H54 (cell line): ENCODE data around the gene WDFY2.

Experiments
- DNase-seq: peaks from one replicate; pipeline ENCODE4 v3.0.0; 2011; ENCODE audit warnings: low spot score, mixed read lengths; ENCODE audit not compliant: insufficient read length
- FAIRE-seq: peaks from 3 replicates; lab custom pipeline; 2011; peaks lifted over from hg19 to GRCh38; lab: Jason Lieb, UNC
- POLR2A ChIP-seq: IDR thresholded peaks from 2 replicates; pipeline ENCODE4 v1.6.1; 2011; ENCODE audit warnings: low read depth, mild to moderate bottlenecking, low read length

Gene WDFY2

DNA sequence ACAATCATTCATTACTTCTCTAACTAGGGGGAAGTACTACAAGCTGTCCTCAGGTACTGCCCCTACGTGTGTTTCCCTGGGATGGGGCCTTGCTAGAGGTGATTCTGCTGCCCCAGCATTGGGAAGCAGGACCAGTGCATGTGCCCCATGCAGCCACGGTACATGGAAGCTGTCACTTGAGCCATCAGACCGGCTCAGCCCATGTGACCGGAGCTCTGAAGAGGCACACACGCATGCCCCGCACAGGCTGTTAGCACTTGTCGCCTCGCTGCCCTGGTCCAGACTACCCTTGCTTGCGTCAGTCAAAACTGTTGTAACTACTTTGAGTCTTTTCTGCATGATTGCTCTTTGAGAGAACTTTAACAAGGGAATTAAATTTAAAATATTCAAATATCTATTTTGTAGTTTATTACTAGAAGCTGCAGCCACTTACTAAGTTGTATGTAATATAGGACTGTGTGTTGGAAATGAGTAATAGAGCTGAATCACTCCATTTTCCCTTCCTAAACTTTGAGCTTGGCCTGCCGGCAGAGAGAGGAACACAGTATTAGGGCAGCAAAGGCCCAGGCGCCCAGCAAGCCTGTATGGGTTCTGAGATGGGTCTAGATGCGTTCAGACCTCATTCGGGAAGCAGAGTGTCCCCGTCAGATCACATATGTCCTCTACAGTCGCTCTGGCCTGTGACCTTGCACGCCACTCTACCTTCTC is 177.5 kb downstream of the WDFY2 start:
- no peak for FAIRE-seq
- no peak for TF ChIP-seq POLR2A
- no peak for DNase-seq

DNA sequence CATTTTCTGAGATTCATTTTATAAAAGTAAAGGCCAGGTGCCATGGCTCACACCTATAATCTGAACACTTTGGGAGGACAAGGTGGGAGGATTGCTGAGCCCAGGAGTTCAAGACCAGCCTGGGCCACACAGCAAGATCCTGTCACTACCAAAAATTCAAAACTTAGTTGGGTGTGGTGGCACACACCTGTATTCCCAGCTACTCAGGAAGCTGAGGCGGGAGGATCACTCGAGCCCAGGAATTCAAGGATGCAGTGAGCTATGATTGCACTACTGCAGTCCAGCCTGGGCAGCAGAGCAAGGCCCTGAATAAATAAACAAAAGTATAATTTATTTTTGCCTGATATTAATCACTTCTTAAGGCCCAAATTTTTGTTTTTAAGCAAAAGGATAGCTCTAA is 179.2 kb downstream of the WDFY2 start:
- no peak for DNase-seq

DNA sequence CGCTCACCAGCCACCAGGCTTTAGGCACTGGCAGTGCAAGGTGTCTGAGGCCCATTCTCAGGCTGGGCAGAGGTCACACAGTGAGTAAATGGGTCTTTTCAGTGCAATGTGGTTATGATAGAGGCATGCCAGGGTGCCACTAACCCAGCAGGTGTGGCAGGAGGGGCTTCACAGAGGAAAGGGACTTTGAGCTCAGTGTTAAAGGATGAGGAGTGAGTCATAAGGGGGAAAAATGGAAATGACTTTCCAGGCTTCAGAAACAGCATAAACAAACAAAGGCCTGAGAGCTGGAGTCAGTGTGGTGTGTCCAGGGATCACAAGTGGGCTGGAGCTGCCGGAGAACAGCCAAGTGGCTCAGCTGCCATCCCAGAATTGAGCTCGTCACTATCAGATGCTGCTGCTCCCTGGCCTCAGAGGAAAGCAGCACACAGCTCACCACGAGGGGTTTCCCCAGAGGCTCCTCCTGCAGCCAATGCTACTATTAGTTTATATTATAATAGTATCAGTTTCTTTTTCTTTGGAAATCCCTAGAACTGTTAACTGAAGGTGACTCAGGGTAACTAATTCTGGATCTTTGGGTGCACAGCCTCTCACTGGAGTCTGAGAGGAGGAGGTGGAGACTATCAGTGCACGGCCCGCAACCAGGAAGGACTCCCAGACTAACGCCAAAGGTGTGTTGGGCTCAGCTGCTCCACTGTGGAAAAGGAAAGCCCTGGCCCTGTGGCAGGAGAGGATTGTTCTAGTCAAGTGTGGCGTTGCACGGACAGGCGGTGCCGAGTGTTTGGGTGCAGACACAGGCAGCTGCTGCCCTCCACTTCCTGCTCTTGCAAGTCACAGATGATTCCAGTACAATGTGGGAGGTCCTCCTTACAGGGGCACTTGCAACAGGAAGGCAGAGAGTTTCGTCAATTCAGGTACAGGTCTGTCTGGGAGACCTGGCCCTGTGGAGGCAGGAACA is 180.2 kb downstream of the WDFY2 start:
- FAIRE-seq, result no peak
- no peak for DNase-seq
- TF ChIP-seq POLR2A, result no peak

More for the DNA sequence above, 179.2 kb downstream of the WDFY2 start:
- TF ChIP-seq POLR2A, result no peak
- FAIRE-seq, result no peak

DNA sequence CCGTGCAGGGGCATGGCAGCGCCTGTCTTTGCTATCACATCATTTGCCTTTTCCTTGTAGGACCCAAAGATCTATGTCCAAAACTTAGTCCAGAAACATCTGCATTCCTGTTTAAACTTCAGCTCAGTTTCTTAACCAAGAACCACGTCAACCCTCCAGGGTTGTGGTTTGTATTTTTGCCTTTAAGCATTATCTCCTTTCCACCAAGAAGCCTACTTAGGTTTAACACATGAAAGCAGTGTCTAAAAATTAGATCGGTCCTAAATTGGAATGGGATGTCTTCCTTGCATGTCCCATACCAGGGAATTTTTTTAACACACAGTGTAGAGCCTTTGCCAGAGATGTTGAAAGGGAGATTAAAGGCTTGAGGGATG is 180.9 kb downstream of the WDFY2 start:
- TF ChIP-seq POLR2A, result no peak
- no peak for FAIRE-seq
- DNase-seq, result no peak

DNA sequence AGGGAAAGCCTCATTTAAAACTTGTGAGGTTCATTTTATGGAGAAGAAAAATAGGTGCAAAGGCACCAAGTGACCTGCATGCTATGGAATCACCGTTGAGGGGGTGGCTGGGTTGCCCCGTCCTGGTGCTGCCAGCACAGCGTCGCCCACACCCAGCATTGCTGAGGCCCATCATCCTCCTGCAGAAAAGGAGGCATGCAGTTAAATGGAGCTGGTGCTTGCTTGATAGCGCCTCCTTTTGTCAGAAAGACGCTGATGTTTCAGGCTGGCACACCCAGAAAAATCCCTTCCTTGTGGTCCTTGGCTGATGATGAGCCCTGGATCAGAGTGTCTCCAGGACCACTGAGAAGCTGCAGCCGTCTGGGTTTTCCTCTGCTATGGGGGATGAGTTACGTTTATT is 182.8 kb downstream of the WDFY2 start:
- TF ChIP-seq POLR2A, result no peak
- DNase-seq (no peak), FAIRE-seq (no peak)

DNA sequence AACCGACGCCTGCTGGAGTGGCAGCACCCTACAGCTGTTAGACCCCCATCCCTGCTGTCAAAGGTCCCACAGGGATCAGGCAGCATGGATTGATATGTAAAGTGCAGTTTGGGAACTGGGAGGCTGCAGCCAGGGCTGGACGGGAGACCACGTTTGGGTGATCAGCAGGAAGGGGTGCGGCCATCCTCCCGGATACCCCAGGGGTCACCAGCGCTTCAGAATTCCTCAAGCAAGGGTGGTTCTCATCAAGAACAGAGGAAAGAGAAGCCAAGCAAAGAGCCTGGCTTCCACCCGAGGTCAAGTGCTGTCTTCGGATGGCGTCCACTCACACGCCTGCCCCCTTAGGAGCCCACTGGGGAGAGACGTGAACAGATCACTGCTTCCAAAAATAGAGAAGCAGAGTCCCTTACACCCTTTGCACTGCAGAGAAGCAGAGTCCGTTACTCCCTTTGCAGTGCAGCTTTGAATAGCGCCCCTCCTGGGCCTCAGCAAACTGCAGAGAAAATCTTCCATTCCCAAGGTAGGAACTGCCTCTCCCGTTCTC is 184.2 kb downstream of the WDFY2 start:
- no peak for FAIRE-seq

DNA sequence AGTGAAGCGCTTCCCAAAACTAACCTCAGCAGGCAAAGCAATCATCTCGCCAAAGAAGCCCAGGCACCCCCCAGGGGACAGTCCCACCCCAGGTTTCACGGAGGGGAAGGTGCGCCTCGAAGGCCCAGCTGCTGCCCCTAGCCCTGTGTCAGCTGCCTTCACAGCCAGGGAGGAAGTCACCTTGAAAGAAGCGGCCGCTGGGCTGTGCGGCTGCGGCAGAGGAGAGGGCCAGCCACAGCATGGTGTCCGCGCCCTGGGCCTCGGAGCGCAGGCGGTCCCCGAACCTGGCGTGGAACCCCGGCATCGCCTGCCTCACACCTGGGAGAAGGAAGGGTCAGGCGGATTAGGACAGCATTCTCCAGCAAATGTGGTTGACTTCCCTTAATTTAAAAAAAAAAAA is 184.7 kb downstream of the WDFY2 start:
- no peak for DNase-seq
- TF ChIP-seq POLR2A, result no peak
- FAIRE-seq, result no peak

More for the DNA sequence above, 184.2 kb downstream of the WDFY2 start:
- no peak for TF ChIP-seq POLR2A
- no peak for DNase-seq

DNA sequence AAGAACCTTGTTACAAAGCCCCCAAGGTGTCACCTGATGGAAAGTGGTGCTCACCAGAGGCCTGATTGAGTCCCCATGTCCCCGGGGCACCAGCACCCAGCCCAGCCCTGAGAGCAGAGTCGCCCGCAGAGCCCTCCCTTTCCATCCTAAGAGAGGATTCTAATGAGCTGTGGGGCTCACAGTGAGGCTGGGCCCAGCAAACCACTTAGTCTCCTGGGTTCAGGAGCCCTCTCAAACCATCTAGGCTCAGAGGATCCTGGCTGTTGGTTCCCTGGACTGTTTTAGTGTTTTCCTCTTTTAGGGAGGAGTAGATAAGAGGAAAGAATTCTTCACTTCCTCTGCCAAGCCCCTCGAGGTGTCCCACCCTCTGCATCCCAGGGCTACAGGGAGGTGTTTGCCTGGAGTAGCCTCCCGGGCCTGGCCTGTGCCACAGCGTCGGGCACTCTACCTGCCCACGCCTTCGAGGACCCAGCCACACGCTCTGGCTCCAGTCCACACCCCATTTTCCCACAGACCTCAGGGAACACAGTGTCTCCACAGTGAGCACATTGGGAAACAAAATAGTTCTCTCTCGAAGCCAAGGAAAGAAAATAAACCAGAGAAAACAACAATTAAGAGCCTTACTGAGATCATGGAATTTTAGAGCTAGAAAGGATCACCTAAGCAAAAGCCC is 185.3 kb downstream of the WDFY2 start:
- TF ChIP-seq POLR2A, result no peak
- DNase-seq, result no peak
- no peak for FAIRE-seq

DNA sequence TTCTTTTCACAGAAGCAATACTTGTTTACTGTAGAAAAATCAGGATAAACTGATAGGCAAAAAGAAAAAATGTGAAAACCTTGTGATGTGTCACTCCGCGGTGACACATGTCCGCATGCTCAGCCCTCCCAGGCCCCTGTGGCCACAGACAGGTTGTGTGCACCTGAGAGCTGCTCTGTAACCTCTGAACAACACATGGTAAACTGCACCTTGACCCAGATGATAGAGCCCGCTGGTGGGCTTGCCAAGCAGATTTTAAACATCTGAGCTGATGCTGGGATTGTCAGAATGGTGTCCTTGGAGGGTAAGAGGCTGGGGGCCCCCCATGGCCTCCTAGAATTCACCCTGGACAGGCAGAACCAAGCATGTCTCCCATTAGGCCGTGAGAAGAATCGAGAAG is 185.9 kb downstream of the WDFY2 start:
- no peak for TF ChIP-seq POLR2A
- FAIRE-seq (no peak), DNase-seq (no peak)

DNA sequence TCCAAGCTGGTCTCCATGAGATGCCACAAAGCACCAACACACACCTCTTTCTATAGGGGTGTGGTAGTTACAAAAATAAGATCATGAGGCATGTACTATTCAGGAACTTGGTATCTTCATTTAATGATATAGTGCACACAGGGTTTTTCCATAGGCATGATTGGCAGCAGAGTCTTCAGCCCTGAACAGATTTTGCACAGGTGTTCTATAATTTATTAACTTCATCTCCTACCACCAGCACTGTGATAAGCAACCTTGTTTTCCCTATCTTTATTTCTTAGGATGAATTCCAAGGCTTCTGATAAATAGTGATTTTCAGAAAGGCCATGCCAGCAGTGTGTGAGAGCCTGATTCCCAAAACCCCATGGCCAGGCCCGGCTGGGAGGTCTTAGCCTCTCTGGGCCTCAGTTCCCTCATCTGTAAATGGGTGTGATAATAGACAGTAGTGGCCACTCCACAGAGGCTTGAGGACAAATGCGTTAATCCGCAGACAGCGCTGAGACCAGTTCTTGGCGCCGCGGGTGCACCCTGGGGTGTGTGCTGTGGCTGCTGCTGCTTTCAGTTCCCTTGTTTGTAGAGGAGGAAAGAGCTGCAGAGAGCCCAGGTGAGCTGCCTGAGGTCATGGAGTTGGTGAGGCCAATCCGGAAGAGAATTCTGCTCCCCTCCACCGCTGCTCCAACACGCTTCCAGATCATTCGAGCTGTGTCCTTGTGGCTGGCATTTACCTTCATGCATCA is 186.6 kb downstream of the WDFY2 start:
- FAIRE-seq (no peak), DNase-seq (no peak)
- TF ChIP-seq POLR2A, result no peak

DNA sequence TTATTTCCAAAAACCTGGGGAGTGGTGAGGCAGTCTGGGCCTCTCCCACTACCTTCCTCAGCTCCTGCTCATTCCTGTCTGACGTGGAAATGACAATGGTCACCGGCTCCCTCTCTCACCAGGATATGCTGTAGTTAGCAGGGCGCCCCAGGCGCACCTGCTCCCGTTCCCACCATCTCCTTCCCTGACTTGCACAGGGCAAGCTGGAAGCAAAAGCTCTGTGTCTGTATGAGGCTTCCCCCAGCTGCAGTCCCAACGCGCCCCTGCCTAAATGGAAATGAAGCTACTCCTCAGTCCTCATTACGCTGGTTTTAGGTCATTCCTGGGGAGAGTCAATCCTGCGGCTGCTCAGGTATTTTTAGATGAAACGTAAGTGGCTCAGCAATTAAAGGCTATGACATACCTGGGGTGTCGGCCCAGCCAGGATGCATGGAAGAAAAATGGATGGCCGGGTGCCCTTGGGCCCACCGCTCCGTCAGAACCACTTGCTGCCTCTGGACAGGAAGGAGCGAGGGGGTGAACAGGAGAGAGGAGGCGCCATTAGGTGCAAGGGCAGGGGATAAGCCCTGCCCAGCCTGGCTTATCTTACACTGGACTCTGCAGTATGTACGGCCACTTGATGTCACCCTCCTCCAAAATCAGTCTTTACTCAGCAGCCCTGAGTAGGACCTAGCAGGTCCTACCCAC is 187.3 kb downstream of the WDFY2 start:
- no peak for TF ChIP-seq POLR2A
- DNase-seq (no peak), FAIRE-seq (no peak)

DNA sequence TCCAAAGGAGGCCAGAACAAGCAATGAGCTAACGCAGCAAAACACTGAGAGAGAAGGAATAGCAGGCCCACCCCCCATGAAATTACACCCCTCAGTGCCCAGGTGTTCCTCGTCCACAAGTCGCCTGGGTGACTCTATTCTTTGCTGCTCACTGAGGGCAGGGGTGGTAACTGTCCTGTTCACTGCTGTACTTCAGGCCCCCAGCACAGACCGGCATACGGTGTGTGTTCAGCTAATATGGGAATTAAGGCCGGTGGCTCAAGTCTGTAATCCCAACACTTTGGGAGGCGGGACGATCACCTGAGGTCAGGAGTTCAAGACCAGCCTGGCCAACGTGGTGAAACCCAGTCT is 187.8 kb downstream of the WDFY2 start:
- no peak for FAIRE-seq
- DNase-seq, result no peak
- TF ChIP-seq POLR2A, result no peak

DNA sequence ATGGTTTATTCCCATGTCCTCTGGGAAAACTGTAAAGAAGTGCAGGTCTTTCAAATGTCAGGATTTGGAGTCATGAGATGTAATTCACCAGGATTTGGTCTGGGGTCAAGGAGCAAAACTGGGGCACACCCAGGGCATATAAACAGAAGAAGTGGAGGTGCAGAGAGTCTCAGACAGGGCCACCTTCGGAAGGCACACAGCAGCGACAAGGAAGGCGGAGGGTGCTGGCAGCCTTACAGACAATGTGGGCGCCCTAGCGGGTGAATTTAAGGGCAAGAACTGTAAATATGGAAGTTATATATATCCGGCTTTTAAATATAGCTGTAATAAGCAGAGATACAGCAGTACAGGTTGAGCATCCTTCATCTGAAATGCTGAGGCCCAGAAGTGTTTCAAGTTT is 188.5 kb downstream of the WDFY2 start:
- DNase-seq, result no peak
- no peak for FAIRE-seq
- TF ChIP-seq POLR2A, result no peak
